Putamen (tissue), 1 donor: Measurements from ENCODE around the gene NFKBIZ.
"Not testable (repeated sequence)": the region's sequence is repeated elsewhere in the genome, so short reads cannot be mapped to it uniquely, and the experiment has no call there.

Experiments
- DNase-seq: peaks from one replicate; pipeline ENCODE4 v3.0.0-alpha.2; 2016; ENCODE audit warnings: low spot score

The NFKBIZ gene

DNA sequence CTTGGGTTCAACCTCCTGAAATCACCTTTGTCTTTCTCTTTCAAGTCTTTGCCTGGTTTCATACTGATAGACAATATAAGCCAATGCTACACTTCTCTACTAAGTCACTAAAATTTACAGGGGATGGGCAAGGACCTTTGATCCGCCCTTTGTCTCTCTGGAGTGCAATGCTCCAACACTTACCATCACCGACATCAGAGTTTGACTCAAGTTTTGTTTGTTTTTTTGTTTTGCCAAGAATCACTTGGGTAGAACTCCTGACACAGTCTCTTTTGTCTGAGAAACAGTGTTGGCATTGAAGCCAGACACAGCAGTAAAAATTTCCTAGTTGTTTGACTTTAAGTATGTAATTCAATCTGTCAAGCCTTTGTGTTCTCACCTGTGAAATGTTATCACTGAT is 29.3 kb downstream of the NFKBIZ start:
- DNase-seq: no peak

DNA sequence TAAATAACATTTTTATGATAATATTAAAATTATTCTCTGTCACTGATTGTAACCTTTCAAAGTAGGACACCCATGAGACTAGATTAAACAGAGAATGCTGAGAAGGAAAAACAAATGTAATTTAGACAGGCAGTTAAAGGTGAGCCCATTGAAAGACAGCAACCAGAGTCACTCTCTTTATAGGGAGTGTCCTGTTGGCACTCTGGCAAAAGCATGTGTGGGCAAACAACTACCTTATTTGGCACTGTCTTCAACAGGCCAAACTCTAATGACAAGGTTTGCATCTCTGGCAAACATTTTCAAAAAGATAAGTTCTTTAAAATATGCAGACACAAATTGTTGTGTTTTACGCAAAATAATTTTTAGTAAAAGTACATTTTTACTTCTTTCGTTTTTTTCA is 29.8 kb downstream of the NFKBIZ start:
- no peak for DNase-seq

DNA sequence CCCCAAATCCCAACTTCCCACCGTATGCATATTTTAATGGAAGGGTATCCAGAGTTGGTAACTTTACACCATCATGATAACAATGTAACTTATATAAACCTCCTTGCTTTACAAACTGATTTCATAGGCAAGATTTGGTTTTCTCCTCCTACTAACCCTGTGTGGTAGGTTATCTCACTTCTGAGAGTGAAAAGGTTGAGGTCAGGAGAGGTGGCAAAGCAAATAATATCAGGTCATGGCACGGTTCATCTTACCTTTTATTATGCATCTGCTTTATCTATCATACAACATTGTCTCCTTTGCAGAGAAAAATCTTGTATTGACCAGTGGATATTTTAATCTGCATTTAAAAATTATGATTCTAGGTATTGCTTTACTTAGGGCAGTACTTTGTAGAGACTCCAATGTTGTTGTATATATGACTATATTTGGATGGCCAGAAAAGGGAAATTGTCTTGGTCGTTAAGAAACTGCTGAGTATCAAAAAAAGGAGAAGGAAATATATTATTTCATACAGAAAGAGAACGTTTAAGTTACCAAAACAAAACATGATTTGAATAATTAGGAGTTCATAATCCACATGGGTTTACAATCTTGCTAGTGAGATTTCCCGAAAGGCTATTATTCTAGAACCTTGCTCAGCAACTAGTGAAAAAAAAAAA is 30.4 kb downstream of the NFKBIZ start:
- DNase-seq: no peak

DNA sequence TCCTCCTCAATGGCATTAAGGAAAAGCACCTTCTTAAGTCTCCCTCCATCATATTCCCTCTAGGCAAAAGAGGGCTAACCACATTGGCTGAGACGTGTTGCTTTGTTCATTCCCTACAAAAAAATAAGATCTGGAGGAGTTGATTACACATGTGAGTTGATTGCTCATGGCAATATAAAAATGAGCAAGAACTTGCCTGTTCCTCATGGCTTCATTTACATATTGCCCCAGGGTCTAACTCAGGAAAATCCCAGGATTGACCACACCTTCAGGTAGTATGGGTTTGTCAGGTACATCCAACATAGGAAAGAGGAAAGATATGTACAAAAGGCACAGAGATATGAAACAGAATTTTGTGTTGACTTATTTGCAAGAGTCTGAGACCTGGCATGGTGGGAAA is 35.5 kb downstream of the NFKBIZ start:
- no peak for DNase-seq

DNA sequence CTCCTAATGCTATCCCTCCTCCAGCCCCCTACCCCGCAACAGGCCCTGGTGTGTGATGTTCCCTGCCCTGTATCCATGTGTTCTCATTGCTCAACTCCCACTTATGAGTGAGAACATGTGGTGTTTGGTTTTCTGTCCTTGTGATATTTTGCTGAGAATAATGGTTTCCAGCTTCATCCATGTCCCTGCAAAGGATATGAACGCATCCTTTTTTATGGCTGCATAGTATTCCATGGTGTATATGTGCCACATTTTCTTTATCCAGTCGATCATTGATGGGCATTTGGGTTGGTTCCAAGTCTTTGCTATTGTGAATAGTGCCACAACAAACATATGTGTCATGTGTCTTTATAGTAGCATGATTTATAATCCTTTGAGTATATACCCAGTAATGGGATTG is 36.3 kb downstream of the NFKBIZ start:
- DNase-seq: not testable (repeated sequence)

DNA sequence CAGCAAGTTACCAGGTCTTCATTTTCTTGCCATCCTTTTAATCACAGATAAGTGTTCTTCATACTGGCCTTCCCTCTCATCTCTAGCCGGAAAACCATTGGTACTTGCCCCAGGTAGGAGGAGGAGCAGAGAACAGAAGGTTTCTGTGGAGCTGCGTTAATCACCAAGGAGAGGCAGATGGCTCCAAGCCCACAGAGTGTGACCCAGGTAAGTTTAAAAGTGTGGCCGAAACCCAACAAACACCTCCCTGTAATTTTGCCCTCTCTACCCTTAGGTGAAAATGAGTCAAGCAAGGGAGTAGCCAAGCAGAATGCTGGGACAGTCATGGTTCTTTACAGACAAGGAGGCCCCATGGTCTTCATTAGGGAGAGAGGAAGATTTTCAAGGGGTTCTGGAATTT is 37.3 kb downstream of the NFKBIZ start:
- DNase-seq: no peak

DNA sequence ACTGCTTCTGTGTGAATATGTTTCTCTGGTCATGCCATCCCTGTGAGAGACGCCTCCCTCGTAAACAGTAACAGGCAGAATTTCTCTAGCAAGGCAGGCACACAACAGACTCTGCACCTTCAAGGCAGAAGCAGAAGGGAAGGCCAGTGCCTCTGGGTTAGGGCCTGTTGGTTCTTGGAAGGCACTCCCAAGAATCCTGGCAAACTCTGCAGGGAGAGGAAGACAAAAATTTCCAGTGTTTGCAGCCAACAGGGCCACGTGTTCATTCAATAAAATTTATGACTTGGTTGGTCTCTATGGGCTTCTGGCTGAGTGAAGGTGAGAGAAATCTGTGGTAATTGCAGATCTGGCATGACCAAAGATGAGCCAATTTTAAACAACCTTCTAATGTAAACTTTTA is 39.3 kb downstream of the NFKBIZ start:
- DNase-seq: no peak

DNA sequence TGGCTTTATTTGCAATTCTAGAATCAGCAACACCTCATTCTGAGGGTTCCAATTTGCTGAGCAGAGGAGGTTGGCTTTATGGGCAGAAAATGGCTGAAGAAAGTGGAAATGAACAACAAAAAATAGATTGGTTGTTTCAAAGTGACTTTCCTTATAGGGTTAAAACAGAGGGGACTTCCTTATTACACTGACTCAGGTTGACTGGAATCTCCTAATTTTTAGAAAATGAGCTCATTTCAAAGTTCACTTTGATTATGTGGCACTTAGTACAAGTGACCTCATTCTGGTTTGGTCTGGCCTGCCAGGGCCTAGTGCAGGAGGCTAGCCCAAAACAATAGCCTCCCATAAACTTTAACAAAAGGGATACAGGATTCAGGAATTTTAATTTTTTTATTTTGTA is 41.4 kb downstream of the NFKBIZ start:
- DNase-seq: no peak

DNA sequence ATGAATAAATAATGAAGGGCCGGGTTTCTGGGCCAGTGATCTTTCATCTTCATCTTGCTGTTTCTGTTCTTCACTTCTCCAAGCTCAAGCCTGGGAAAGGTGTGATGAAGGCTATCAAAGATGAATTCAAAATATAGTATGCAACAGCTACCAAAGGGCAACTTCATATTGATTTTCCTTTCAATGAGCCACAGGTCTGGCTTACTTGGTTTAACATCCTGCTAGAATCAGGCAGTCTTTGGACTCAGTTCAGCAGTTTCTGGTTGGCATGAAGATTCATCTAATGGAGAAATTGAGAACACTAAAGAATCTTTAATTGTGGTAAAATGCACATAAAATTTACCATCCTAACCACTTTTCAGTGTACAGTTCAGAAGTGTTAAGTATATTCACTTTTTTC is 43.3 kb downstream of the NFKBIZ start:
- DNase-seq: no peak

DNA sequence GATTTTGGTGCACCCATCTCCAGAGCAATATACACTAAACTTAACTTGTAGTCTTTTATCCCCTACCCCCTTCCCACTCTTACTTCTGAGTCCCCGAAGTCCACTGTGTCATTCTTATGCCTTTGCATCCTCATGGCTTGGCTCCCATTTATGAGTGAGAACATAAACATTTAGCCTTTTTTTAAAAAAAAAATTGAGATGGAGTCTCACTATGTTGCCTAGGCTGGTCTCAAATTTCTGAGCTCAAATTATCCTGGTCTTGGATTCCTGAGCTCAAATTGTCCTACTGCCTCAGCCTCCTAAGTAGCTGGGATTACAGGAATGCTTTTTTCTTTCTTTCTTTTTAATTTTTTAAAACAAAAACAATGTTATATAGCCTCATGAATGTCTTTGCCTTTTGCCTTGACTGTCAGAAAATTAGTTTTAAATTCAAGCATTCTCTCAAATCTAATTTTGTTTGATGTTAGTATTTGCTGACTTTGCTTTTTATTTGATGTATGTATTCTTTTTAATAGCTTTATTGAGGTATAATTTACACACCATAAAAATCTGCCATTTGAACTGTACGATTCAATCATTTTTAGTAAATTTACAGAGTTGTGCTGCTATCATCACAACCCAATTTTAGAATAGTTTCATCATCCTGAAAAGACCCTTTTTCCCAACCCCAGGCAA is 46.9 kb downstream of the NFKBIZ start:
- no peak for DNase-seq

DNA sequence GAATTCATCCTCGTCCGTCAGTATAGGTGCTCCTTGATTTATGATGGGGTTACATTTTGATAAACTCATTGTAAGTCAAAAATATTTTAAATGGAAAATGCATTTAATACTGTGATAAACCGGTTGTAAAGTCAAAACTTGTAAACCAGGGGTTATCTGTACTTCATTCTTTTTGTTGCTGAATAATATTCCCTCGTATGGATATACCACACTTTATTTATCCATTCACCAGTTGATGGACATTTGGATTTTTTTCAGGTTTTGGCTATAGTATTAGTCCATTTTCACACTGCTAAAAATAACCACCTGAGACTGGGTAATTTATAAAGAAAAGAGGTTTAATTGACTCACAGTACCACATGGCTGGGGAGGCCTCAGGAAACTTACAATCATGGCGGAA is 47.7 kb downstream of the NFKBIZ start:
- no peak for DNase-seq

DNA sequence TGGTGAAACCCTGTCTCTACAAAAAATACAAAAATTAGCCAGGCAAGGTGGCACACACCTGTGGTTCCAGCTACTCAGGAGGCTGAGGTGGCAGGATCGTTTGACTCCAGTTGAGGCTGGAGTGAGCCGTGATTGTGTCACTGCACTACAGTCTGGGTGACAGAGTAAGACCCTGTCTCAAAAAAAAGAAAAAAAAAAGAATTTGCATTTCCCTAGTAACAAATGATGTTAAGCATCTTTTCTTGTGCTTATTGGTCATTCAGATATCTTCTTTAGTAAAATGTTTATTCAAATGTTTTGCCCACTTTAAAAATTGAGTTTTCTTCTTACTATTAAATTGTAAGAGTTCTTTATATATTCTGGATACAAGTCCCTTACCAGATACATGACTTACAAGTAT is 48.7 kb downstream of the NFKBIZ start:
- DNase-seq: no peak

DNA sequence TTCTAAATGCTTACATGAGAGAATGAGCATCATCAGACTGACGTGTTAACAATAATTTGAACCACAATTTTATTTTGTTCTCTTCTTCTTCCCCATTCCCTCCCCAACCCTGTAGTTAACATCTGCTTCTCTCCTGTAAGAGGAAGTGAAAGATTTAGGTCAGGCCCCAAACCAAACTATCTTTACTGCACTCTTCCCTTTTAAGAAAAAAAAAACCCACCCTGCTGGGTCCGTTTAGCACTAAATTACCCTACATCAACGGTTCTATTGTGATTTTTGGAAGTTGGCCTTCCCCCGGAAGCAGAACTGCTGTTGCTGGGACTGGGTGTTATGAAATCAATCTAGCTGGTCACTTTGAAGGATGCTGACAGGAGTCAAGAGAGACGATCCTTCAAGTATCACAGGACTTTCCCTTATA is 49.4 kb downstream of the NFKBIZ start:
- peak; percentile 36 for DNase-seq

DNA sequence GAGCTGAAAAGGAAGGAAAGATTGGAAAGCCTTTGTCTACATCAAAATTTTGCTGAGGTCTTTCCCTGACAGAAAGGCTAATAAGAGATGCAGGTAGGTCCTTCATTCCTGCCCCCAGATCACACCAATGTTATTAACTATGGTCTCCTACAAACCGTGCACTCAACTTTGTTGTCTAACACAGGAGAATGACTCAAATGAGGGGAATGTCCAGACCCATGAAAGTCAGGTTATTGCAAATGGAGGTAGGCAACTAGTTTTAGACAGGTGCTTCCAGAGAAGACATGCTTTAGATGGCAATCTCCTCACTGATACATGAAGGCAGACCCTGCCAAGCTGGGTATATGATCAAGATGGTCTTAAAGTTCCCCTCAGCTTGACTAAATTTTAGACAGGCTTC is 51.0 kb downstream of the NFKBIZ start:
- no peak for DNase-seq

DNA sequence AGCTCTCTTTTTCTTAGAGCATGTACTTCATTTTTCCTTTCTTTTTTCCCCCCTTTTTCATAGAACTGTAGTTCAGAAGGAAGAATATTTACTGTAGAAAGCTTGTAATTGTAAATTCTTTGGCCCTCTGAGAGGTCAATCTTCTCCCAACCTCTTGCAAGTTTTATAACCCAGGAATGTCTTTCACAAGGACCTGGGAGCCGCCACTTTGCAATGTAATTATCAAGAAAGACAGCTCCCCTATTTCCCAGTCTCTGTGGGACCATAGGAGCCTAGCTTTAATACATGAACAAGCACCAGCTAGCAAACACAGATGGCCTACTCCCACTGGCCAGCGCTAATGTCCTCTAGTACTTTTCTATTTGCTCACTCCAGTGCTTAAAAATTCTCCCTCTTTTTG is 51.4 kb downstream of the NFKBIZ start:
- DNase-seq: no peak

DNA sequence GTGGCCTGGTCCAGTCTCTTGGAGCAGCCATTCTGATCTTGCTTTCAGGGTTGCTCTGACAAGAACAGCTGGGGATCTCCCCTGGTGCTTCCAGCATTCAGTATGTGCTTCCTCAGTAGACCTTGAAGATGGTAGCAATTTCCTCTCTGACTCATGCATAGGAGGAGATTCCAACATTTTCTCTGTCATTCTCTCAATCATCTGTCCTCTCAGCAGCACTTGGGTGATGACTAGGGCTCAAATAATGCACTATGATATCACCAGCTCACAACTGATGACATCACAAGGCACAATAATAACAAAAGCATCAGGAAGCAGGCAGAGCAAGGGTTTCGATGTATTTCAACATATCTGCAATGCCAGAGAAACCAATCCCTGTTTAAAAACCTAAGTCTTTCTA is 52.7 kb downstream of the NFKBIZ start:
- DNase-seq: no peak

DNA sequence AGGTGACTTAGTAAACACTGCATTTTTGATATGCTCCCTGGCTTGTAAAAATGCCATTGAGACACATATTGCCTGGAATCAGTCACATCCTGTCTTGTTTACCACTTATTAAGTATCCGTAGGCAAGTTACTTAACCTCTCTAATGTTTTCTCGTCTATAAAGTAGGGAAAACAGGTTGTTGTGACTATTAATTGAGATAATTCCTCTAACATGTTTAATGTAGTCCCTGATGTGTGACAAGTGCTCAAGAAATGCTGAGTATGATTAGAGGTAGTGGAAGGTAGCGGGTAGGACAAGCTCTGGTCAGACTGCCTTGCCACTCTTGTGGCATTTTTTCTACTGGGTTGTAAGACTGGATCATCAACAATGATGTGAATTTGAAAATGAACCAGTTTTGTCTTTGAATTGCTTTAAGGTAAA is 54.1 kb downstream of the NFKBIZ start:
- no peak for DNase-seq

DNA sequence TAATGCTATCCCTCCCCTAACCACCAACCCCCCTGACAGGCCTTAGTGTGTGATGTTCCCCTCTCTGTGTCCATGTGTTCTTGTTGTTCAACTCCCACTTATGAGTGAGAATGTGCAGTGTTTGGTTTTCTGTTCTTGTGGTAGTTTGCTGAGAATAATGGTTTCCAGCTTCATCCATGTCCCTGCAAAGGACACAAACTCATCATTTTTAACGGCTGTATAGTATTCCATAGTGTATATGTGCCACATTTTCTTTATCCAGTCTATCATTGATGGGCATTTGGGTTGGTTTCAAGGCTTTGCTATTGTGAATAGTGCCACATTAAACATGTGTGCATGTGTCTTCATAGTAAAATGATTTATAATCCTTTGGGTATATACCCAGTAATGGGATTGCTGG is 56.3 kb downstream of the NFKBIZ start:
- not testable (repeated sequence) for DNase-seq
